GM19035 (cell line): ENCODE results near the gene ISOC1.
A peak's percentile ranks its signal among the peaks of the same experiment; 100 is the strongest.

Experiments used
- ATAC-seq: cut with Tn5 transposase; IDR thresholded peaks from one replicate; pipeline ENCODE4 v1.9.1; 2021; ENCODE audit not compliant: unreplicated experiment

ISOC1 gene

DNA sequence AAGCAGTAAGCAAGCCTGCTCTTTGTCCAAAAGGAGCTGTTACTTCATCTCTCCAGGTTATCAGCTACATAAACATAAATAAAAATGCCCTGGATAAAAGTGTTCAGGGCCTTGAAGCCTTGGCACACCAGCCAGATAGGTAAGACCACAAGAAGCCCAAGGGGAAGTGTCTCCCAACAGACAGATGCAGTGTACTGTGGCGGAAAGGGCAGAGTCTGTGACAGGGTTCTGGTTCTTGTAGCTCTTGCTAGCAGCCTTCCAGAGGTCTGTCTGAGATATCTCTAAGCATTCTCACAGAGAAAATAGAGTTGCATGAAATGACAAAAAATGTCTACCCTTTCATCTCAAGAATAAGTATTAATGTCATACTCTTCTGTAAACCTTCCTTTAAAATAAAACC is 30.1 kb downstream of the ISOC1 start:
- no peak for ATAC-seq

DNA sequence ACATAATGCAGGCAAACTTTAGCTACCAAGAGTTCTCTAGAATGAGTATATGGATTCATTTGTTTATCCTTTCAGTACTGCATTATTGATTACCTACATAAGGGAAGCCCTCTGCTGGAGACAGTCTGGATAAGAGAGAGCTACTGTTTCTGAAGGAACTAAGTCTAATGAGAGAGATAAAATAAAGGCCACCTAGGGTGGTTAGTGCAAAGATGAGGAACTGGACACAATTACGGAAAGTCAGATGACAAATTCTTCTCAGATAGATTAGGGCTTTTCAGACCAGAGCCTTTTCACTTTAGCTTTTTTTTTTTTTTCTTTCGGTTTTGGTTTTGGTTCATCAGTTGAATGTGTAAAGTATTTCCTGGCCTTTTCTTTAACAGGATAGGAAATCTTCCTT is 31.3 kb downstream of the ISOC1 start:
- peak; percentile 81 for ATAC-seq

GRCh38 chr5:129133553-129133952 is 39.0 kb downstream of the ISOC1 start:
- no peak for ATAC-seq

GRCh38 chr5:129135633-129136032 is 41.1 kb downstream of the ISOC1 start:
- ATAC-seq, result peak; percentile 53

DNA sequence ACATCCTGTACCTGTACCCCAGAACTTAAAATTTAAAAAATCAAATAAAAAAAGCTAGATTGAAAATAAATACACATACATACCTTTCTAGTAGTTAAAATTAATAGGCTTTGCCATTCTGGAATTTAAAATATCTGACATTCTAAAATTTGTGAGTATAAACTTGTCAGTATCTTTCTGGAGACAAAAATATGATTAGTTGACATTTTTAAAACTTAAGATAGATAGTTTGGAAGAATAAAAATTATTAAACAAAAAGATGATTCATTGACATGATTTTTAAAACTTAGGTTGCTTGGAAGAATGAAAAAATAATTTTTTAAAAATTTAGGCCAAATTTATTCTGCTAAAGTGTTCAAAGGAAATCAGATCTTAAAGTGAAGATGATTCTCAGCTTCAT is 43.1 kb downstream of the ISOC1 start:
- ATAC-seq, result no peak

DNA sequence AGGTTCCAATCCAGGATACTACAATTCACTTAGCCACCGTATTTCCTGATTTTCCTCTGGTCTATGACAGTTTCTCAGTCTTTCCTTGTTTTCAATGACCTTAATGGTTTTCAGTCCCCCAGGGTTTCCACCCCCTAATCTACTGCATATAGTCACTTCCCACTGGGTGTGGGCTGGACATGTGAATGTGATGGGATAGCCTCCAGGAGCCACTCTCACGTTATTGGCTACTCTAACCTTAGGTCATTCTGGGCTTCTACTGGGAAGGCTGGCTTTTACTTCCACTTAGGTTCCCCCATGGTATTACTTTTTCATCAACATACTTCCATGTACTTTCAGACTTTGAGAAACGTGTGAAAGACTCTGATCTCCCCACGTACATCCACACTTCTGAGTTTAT is 46.5 kb downstream of the ISOC1 start:
- ATAC-seq, result no peak

GRCh38 chr5:129141696-129142095 is 47.1 kb downstream of the ISOC1 start:
- ATAC-seq, result no peak

- ATAC-seq, result no peak
Measured at GRCh38 chr5:129155876-129156275, 61.3 kb downstream of the ISOC1 start.

- no peak for ATAC-seq
Measured at GRCh38 chr5:129161830-129162229, 67.3 kb downstream of the ISOC1 start.
